NB4 (cell line): Measurements from ENCODE around the gene VPS37B.

ENCODE experiments used
- CTCF ChIP-seq: IDR thresholded peaks from one replicate; pipeline ENCODE4 v1.5.1; 2012; ENCODE audit warnings: low read depth, low read length
- POLR2A ChIP-seq: IDR thresholded peaks from 2 replicates; pipeline ENCODE4 v1.6.1; 2011; ENCODE audit warnings: mild to moderate bottlenecking; ENCODE audit not compliant: insufficient read length; ENCODE audit errors: extremely low read depth

- TF ChIP-seq CTCF (no peak), POLR2A (no peak)
These were observed 22.4 kb downstream of the VPS37B start for GRCh38 chr12:122873540-122873939.
